Inflammatory macrophage treated with lipopolysaccharide for 1 hour (primary cell): Measurements from ENCODE around the gene PRKCA.
A peak's percentile ranks its signal among the peaks of the same experiment; 100 is the strongest.

Experiments used
- DNase-seq, 2 donors: peaks; one replicate each; pipeline ENCODE4 v3.0.0-alpha.2; 2020 to 2022

The PRKCA gene

DNA sequence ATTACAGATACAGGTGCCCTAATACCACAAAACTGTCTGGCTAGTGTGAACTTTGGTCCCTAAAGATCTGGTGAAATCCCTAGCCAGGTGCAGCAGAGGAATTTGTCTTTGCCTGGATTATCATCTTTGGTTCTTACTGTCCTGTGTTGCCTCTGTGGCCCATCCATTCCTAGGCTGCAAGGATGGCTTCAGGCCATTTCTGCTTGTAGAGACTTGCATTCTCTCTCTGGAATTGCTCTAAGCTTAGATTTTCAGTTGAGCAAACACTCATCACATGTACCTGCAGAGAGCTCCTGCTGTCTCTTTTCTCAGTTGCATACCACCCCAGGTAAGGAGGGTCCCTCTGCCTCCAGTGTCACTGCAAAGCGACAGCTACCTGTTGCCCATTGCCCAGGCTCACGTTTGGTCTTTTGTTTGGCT lies 114.9 kb downstream of the PRKCA start:
- DNase-seq = no peak

DNA sequence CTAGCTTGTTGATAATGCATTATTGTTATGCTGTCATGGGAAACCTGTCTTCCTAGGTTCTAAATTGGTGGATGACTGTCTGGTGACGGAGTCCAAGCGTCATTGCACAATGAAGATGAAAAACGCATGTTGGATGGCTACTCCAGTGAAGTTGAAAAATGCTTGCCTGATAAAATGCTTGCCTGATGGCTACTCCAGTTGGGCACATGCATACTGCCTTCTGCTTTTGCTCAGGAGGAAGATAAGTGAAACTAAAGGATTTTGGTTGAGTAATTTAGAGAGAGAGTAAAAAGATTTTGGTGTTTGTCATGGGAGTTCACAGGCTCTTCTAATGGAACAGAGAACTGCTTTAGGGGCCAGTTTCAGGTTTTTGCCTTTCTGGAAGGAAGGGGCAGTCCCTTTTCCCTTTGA lies 118.6 kb downstream of the PRKCA start:
- peak; percentile 70 to 77 for DNase-seq

DNA sequence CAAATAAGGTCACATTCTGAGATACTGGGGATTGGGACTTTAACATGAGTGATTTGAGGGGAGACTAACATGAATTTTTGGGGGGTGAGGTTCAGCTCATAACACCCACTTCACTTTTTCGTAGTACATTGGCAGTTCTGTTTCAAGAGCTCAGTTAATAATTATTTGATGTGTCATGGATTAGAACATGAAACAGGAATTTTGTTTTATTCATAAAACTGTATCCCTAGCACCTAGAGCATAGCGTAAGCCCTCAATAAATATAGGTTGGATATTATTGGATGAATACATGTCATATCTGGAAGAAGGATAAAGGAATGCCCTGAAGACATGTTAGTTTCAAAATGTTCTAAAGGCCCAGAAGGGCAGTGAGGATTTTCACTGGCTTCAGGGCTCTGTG lies 119.8 kb downstream of the PRKCA start:
- no peak for DNase-seq

DNA sequence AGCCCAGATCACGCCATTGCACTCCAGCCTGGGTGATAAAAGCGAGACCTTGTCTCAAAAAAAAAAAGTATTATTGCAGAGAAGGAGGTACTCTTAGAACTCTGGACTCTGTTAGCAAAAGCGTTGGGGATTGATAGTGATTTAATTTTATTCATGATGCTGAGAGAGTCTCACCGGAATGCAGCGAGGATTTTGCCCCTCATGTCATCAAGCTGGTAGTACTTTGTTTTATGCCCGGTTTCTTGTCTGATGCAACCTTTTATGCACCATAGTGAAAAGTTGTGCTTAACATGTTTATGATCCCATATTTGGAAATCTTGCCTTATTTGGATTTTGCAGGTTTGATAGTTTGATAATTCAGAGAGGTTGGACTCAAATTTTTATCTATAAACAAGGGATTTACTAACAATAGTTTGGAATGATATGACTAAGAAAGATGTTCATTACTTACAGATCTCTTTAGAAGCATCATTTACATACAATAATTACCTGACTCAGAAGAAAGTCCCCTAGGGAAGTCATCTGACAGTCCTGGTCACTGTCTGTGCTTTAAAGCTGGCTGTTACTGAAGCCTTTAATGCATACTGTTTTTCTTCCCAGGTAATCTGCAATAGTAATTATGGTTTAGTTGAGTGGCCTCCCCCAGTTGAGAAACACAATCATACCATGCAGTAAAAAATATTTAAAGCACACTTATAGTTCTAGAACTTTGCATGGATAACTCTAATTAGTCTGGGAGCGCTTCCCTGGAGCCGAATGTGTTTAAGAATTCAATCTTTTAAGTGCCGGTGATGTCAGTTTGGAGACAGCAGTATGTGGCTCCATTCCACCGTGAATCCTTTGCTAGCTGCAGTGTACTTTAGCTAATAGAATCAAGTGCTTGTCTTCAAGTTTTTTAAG lies 120.9 kb downstream of the PRKCA start:
- DNase-seq = no peak

- DNase-seq = no peak
Measured at GRCh38 chr17:66425756-66426396, 123.5 kb downstream of the PRKCA start.

DNA sequence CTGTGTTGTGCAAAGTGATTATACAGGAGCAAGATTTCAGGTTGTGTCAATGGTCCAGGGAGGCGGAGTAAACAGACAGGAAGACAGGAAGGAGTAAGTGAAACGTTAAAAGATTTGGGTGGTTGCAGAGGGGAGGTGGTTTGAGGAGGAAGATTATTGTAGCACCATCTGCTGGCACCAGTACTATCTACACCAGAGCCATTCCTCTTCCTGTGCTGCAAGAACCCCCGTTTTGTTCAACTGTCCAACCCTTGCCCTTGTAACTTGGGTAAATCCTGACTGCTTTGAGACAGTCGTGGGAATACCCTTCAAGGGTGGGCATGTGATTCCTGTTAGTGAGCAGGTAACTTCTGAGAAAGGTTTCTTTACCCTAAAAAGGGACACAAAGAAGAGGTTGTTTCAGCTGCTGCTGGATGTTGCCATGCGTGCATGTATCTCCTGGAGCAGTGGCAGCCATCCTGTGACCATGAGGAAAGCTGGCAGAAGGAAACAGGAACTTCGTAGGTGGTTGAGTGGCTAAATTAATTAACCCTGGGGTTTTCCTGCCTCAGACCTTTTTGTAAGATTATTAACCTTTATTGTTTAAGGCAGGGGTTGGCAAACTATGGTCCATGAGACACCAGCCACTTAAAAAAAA lies 124.1 kb downstream of the PRKCA start:
- DNase-seq = peak in 1 of 2 donors; percentile 27

DNA sequence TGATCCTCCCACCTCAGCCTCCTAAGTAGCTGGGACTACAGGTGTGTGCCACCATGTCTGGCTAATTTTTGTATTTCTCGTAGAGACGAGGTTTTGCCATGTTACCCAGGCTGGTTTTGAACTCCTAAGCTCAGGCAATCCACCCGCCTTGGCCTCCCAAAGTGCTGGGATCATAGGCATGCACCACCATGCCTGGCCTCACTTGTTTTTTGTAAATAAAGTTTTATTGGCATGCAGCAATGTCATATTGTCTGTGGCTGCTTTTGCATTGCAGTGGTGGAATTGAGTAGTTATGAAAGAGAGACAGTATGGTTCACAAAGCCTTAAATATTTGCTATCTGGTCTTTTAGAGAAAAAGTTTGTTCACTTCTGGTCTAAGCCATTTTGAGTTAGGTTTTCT lies 124.7 kb downstream of the PRKCA start:
- DNase-seq = no peak

DNA sequence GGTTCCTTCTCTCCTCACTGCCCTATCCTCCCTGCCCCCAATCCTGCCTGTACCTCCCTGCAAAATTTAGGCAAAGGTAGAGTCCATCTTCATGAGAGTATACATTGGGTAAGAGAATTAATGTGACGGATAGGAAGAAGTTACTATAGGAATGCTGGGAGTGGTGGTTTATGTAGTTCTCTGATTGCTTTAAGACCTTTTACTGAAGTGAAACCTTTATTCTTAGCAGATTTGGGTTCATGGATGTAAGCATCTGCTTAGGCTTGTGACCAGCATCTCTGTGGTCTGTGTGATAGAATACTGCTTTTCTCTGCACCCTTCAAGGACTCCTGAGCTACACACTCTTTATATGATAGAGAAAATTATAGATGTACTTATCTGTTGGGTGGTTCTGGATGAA lies 127.3 kb downstream of the PRKCA start:
- DNase-seq = no peak

DNA sequence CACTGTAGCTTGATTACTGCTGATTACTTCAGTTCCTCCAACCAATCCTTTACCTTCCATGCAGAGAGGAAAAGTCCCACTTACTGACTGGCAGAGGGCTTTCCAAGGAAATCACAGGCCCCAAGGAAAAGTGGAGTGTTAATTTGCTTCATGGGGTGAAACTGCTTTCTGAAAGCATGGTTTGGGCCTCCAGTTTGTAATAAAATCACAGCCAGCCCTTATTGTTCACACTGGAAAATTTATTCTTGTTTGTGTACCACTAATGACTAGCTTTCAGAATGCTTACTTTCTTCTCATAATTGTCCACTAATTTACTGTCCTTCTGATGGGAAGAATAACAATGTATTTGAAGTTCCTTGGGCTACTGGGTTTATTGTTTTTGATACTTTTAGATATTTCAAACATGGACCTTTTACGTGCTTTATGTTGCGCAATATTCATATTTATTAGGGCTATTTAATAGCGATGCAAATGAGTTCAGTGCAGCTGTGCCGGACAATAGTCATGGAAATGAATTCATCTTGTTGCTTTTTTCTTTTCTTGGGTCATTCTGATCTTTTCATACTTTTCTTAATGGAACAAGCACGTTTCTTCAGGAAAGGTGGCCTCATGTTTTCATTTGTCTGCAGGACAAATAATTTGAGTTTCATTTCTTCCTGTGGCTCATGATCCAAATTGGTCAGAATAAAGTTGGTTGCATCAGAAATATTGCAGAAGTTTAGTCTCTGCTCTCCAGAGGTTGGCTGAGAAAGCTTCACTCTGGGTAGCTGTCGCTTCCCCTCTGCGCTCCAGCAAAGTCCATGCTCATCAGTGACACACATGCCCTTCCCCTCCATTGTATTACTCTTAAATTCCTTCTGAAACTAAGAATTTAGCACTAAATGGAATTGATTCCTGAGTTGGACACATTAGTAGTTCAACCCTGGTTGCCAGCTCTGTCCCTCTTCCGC lies 128.7 kb downstream of the PRKCA start:
- peak; percentile 84 to 87 for DNase-seq

- peak; percentile 23 to 49 for DNase-seq
Measured at GRCh38 chr17:66431910-66432309, 129.5 kb downstream of the PRKCA start.

- DNase-seq = peak in 1 of 2 donors; percentile 38
Measured at GRCh38 chr17:66432411-66432957, 130.1 kb downstream of the PRKCA start.

GRCh38 chr17:66432996-66433551 lies 130.7 kb downstream of the PRKCA start:
- DNase-seq = peak in 1 of 2 donors; percentile 33

DNA sequence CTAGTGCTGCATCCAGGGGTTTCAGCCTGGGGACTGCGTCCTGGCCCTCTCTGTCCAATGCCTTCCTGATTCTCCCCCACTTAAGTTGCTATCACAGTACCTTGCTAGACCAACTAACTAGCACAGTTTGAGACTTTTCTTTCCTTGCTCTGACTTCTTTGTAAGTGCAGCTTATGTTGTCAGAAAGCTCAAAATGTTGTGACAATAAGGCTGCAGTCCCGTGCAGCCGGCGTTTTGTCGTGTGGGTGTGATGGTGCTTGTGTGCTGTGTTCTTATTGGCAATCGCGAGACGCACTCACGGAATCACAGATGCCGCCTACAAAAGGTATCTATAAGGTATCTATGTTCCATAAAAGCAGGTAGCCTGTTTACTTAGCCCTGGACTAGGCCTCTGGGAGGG lies 132.8 kb downstream of the PRKCA start:
- DNase-seq = no peak

DNA sequence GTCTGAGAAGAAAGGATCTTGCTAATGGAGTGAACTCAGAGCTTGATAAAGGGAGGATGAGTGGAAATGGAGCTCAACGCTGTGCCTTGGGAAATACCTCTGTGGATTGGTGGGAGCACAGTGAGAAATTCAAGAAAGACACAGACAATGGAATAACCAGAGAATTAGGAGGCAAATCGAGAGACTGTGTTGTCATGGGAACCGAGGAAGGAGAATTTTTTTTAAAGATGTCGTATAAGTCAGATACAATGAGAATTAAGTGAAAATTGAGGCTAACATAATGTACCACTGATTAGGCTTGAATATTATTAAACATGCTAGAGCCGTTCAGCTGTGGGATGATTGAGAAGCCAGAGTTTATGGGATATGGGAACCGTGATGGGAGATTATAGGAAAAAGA lies 134.2 kb downstream of the PRKCA start:
- no peak for DNase-seq

DNA sequence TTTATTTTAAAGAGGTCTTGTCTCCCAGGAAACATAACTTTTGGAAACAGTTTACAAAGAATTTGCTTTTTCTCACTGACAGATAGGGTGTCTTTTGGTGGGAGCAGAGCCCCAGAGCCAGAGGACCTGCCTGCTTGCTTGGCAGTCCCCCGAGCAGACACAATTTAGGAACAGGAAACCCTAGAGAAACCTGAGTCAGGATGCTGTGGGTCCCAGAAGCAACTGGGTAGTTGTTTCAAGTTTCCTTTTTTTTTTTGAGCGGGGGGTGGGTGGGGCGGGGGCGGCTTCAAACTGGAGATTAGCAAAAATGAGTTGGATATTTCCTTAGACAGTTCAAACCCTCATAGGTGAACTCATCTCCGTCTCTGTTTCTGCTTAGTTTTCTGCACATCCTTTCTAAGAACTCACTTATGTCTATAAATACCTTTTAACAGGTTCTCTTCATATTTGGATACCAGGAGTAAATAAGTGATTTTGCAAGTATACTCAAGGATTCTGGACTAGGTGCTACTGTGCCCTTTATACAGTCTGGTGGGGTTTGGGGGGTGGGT lies 135.1 kb downstream of the PRKCA start:
- no peak for DNase-seq

DNA sequence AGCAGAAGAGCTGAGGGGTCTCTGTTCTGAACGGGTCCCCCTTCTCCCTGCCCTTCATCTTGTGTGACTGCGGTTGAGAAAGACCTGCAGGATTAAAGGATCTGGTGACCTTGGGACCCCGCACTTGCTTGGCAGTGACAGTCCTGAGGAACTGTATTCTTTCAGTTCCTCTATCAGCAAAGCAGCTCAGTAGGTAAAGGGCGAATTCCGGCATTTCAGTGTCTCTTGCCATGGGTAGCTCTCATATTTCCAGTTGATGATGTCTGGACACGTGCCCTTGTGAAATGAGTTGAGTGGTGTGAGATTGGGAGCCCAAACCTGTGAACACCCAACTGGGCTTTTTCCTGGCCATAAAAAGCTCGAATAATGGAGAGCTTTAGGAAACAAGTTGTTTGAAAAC lies 135.7 kb downstream of the PRKCA start:
- peak; percentile 50 to 61 for DNase-seq

GRCh38 chr17:66441101-66441661 lies 138.8 kb downstream of the PRKCA start:
- DNase-seq = peak; percentile 58

- no peak for DNase-seq
Measured at GRCh38 chr17:66443166-66443565, 140.8 kb downstream of the PRKCA start.

- no peak for DNase-seq
Measured at GRCh38 chr17:66443606-66444005, 141.2 kb downstream of the PRKCA start.

DNA sequence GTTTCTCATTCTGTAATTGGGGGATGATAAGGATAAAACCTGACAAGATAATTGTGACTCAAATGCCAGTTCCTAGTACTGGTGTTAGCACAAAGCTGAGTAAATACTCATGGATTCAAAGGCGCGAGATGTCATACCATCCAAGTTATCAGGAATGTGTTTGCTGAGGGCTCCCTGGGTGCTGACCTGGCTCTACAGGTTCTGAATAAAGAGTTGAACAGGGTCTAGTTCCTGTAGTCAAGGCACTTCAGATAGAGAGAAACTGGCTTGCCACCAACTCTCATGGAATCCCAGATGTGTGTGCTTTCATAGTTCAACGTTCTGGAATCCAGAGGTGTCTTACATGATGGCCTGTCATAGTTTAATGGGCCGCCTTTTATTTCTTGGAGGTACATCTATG lies 141.6 kb downstream of the PRKCA start:
- no peak for DNase-seq

DNA sequence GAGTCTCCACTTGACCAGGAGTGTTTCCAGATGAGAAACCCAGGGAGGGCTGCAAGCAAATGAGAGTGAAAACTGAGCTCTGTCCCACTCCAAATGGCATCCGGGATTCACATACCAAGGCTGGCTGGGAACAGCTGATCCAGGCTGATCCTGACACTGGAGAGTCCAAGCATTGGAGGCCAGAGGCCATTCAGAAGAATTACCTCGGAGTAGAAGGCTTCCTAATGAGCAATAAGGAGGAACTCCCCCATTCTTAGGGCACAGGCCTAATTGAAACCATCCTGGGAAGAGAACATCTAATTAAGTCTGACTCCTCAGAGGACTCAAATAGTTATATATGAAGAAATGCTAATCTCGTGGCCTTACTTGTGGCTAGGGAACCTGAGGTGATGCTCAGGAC lies 142.8 kb downstream of the PRKCA start:
- no peak for DNase-seq
